Measurements from ENCODE around the gene NBPF15.
"Not testable (repeated sequence)": the region's sequence is repeated elsewhere in the genome, so short reads cannot be mapped to it uniquely, and the experiment has no call there.

GRCh38 chr1:144412068-144412471 lies 49.4 kb downstream of the NBPF15 start:
- not testable (repeated sequence) for TF ChIP-seq CEBPB (tag; IDR thresholded peaks at IDR 0.05); MECOM (CRISPR knock-in tag; IDR thresholded peaks at IDR 0.05); ZBTB1 (CRISPR knock-in tag; IDR thresholded peaks at IDR 0.05; ENCODE audit: borderline replicate concordance, low read depth); JUN (IDR thresholded peaks at IDR 0.05; ENCODE audit: borderline replicate concordance, low read depth, low read length); JUN (CRISPR knock-in tag; IDR thresholded peaks at IDR 0.05; ENCODE audit: borderline replicate concordance); BMI1 (IDR thresholded peaks at IDR 0.05; ENCODE audit: low read length)
- TF ChIP-seq, protein P1, sequence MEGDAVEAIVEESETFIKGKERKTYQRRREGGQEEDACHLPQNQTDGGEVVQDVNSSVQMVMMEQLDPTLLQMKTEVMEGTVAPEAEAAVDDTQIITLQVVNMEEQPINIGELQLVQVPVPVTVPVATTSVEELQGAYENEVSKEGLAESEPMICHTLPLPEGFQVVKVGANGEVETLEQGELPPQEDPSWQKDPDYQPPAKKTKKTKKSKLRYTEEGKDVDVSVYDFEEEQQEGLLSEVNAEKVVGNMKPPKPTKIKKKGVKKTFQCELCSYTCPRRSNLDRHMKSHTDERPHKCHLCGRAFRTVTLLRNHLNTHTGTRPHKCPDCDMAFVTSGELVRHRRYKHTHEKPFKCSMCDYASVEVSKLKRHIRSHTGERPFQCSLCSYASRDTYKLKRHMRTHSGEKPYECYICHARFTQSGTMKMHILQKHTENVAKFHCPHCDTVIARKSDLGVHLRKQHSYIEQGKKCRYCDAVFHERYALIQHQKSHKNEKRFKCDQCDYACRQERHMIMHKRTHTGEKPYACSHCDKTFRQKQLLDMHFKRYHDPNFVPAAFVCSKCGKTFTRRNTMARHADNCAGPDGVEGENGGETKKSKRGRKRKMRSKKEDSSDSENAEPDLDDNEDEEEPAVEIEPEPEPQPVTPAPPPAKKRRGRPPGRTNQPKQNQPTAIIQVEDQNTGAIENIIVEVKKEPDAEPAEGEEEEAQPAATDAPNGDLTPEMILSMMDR (IDR thresholded peaks at IDR 0.05 in 2 of 3, conservative IDR thresholded peaks at IDR 0.05 in 1 of 3; ENCODE audit: insufficient read depth in 2 of 3, low read depth in 1 of 3, low read length in 3 of 3), result not testable (repeated sequence)

Data from K562 (cell line).